K562 (cell line): ENCODE results near the gene COMP. TPM values are rescaled to one million over a fixed set of nuclear protein-coding genes. Genes with fewer than 3 reads are reported as not detected.

Experiments used
- ATAC-seq: fragments of 200-7000 bp; cut with Tn5 transposase; 3 replicates; pipeline ENCODE4 v1.9.1; 2020; ENCODE audit warnings: moderate library complexity
- BruUV-seq: library from RNA; stranded (reverse); fragments of 400-500 nt; replicated peaks from 2 replicates; lab custom pipeline; 2021; lab: Mats Ljungman, UMichigan
- CTCF ChIA-PET: fragments of 300-600 bp; formaldehyde crosslinking; extraction: SDS; loops from one replicate; lab custom pipeline; 2021; ENCODE audit warnings: low intra/inter-chr PET ratio; lab: Yijun Ruan, JAX
- POLR2A ChIA-PET: fragments of 300-600, 350-650 bp; sonication (Branson Sonifier 250); formaldehyde crosslinking; extraction: SDS; loops from one replicate; lab custom pipeline; 2021; ENCODE audit warnings: antibody characterized with exemption, inconsistent platforms; lab: Yijun Ruan, JAX
- DNase-seq, 4 experiments: peaks; one replicate each; pipeline versions ENCODE4 v3.0.0 to v3.0.0-alpha.2; 2011 to 2018; ENCODE audit warnings: low spot score in 3 of 4, mixed read lengths in 3 of 4; ENCODE audit errors: extremely low read depth in 1 of 4
- FAIRE-seq: peaks from 2 replicates; lab custom pipeline; 2011; peaks lifted over from hg19 to GRCh38; lab: Jason Lieb, UNC
- H2AFZ ChIP-seq: 2 replicates; pipeline ENCODE4 v1.6.0; 2011; ENCODE audit warnings: low read depth, low read length, control low read depth, inconsistent platforms
- H3K27ac ChIP-seq: fragments of 200-600 bp; 3 replicates; pipeline ENCODE4 v1.8.0; 2011; ENCODE audit warnings: low read depth, mild to moderate bottlenecking, control low read depth, inconsistent platforms, low read length, moderate library complexity, mixed read lengths; ENCODE audit errors: extremely low read depth
- H3K27me3 ChIP-seq, 2 experiments: fragments of 300-600 bp in 1 of 2; 2 replicates in 1 of 2; 3 replicates in 1 of 2; pipeline versions ENCODE4 v1.6.0 to v1.8.0; 2011; ENCODE audit warnings: inconsistent platforms in 2 of 2, low read length in 2 of 2, mild to moderate bottlenecking in 1 of 2, mixed read lengths in 1 of 2, moderate library complexity in 1 of 2; ENCODE audit not compliant: control insufficient read depth in 2 of 2, insufficient read depth in 2 of 2
- H3K36me3 ChIP-seq: fragments of 300-600 bp; 3 replicates; pipeline ENCODE4 v1.8.0; 2011; ENCODE audit warnings: mild to moderate bottlenecking, low read length, inconsistent platforms; ENCODE audit not compliant: control insufficient read depth, insufficient read depth
- H3K4me1 ChIP-seq, 2 experiments: fragments of 200-600 bp in 1 of 2; replicated peaks in 1 of 2; 2 replicates in 1 of 2; 3 replicates in 1 of 2; pipeline versions ENCODE4 v1.5.1 to v1.8.0; 2011; ENCODE audit warnings: inconsistent platforms in 2 of 2, low read length in 2 of 2, mild to moderate bottlenecking in 1 of 2, mixed read lengths in 1 of 2, moderate library complexity in 1 of 2; ENCODE audit not compliant: control insufficient read depth in 2 of 2, insufficient read depth in 2 of 2
- H3K4me2 ChIP-seq: 2 replicates; pipeline ENCODE4 v1.6.1; 2011; ENCODE audit warnings: low read length, control low read depth, inconsistent platforms, mixed read lengths; ENCODE audit not compliant: insufficient read depth
- H3K4me3 ChIP-seq: fragments of 200-600 bp; sonication (generic), shearing (Covaris generic); 2 replicates; pipeline ENCODE4 v1.5.1; 2016; ENCODE audit warnings: control low read depth, inconsistent platforms
- H3K79me2 ChIP-seq: fragments of 200-600 bp; 3 replicates; pipeline ENCODE4 v1.8.0; 2011; ENCODE audit warnings: low read length, inconsistent platforms; ENCODE audit not compliant: control insufficient read depth, insufficient read depth
- H3K9ac ChIP-seq, 2 experiments: 2 replicates each; pipeline versions ENCODE4 v1.6.0 to v1.6.1; 2011; ENCODE audit warnings: low read depth in 2 of 2, low read length in 2 of 2, control low read depth in 1 of 2, inconsistent platforms in 1 of 2, mild to moderate bottlenecking in 1 of 2, mixed read lengths in 1 of 2; ENCODE audit not compliant: insufficient read depth in 1 of 2
- H3K9me1 ChIP-seq: one replicate; pipeline ENCODE4 v1.6.0; 2011; ENCODE audit warnings: inconsistent platforms, mild to moderate bottlenecking, low read length, moderate library complexity; ENCODE audit not compliant: control insufficient read depth, insufficient read depth
- H3K9me3 ChIP-seq: replicated peaks from 2 replicates; pipeline ENCODE4 v1.5.1; 2011; ENCODE audit warnings: low read depth, low read length, inconsistent platforms; ENCODE audit not compliant: control insufficient read depth, insufficient read depth
- H4K20me1 ChIP-seq: replicated peaks from 2 replicates; pipeline ENCODE4 v1.6.1; 2011; ENCODE audit warnings: low read length, inconsistent platforms, mixed read lengths; ENCODE audit not compliant: control insufficient read depth, insufficient read depth
- COPS2 ChIP-seq: fragments of 450-650 bp; conservative IDR thresholded peaks from 2 replicates; pipeline ENCODE4 v1.6.1; 2016; ENCODE audit warnings: mild to moderate bottlenecking, moderate library complexity
- FOSL1 ChIP-seq: fragments of 200-800 bp; sonication (Bioruptor generic); conservative IDR thresholded peaks from 2 replicates; pipeline ENCODE4 v1.6.1; 2016; ENCODE audit warnings: missing genetic modification characterization, missing compliant biosample characterization
- MCM2 ChIP-seq: fragments of 450-650 bp; IDR thresholded peaks from 2 replicates; pipeline ENCODE4 v1.6.1; 2017; ENCODE audit warnings: low read depth, mild to moderate bottlenecking
- MNT ChIP-seq, 2 experiments: fragments of 450-650 bp; conservative IDR thresholded peaks; 2 replicates each; pipeline ENCODE4 v1.6.1; 2017; ENCODE audit warnings: mild to moderate bottlenecking in 2 of 2, moderate library complexity in 2 of 2
- POLR2B ChIP-seq: fragments of 450-650 bp; IDR thresholded peaks from 2 replicates; pipeline ENCODE4 v1.6.1; 2018; ENCODE audit warnings: low read depth; ENCODE audit not compliant: partially characterized antibody
- PTRF ChIP-seq: fragments of 450-650 bp; IDR thresholded peaks from 2 replicates; pipeline ENCODE4 v1.6.1; 2016; ENCODE audit warnings: mild to moderate bottlenecking, missing genetic modification characterization, missing compliant biosample characterization
- ZBTB7A ChIP-seq: IDR thresholded peaks from 2 replicates; pipeline ENCODE4 v1.6.1; 2011; ENCODE audit warnings: low read depth, mild to moderate bottlenecking, low read length, moderate library complexity, borderline replicate concordance; ENCODE audit not compliant: control insufficient read depth
- ZNF277 ChIP-seq: fragments of 250-450 bp; sonication (Bioruptor Pico); IDR thresholded peaks from 2 replicates; pipeline ENCODE4 v1.8.0; 2022; ENCODE audit warnings: inconsistent platforms, mild to moderate bottlenecking, moderate library complexity, borderline replicate concordance
- ZNF512 ChIP-seq: IDR thresholded peaks from 2 replicates; pipeline ENCODE4 v1.6.1; 2016; ENCODE audit warnings: missing genetic modification characterization, missing compliant biosample characterization
- WGBS: fragments of 100-300 bp; shearing (Covaris generic); methylation state at CpG from one replicate; pipeline ENCODE4 v1.1.6; 2016; ENCODE audit warnings: low coverage, mixed read lengths; ENCODE audit not compliant: insufficient coverage; ENCODE audit errors: missing lambda C conversion rate; 5-methylcytosine and 5-hydroxymethylcytosine counted together
- in situ Hi-C: fragments of 300-500 bp; cut with MboI; formaldehyde crosslinking; loops from 4 replicates; pipeline ENCODE4 v1.15.0; 2018; ENCODE audit warnings: inconsistent platforms, mixed read lengths
- intact Hi-C: fragments of 100-400 bp; cut with micrococcal nuclease; formaldehyde crosslinking; loops from 2 replicates; pipeline ENCODE4 v1.14.2; 2022
- polyA plus RNA-seq, 8 experiments: library from polyadenylated mRNA; depleted of rRNA in 4 of 8; stranded (reverse) in 5 of 8; unstranded in 3 of 8; fragments of >200 nt; fragmentation: Nextera tagmentation in 2 of 8; fragmentation: Illumina TruSeq in 1 of 8; extraction: Ambion mirVana in 2 of 8; extraction: Trizol in 1 of 8; gene quantifications; 2 replicates each; pipeline versions ENCODE4 v1.2.1 to v1.2.3, GENCODE V29; 2011 to 2014; ENCODE audit warnings: inconsistent platforms in 1 of 8, missing spikeins in 1 of 8
- total RNA-seq, 7 experiments: library from RNA; depleted of rRNA in 6 of 7; stranded (reverse); fragments of >200 nt in 6 of 7; fragmentation: Illumina TruSeq in 2 of 7; extraction: Trizol in 2 of 7; gene quantifications; 2 replicates each; pipeline versions ENCODE4 v1.2.1 to v1.2.3, GENCODE V29; 2011 to 2021; ENCODE audit warnings: low replicate concordance in 1 of 7
- TF ChIP-seq, protein P1 (sequence below): sonication (generic); formaldehyde crosslinking; IDR thresholded peaks from 2 replicates; pipeline ENCODE4 v1.8.1; 2023; ENCODE audit warnings: mild to moderate bottlenecking, missing genetic modification reagents
- TF ChIP-seq, protein P2 (sequence below): sonication (generic); formaldehyde crosslinking; IDR thresholded peaks from 2 replicates; pipeline ENCODE4 v1.8.0; 2022; ENCODE audit warnings: mild to moderate bottlenecking, low read depth, missing genetic modification reagents
- TF ChIP-seq, protein P3 (sequence below): fragments of 450-650 bp; formaldehyde crosslinking; IDR thresholded peaks from 2 replicates; pipeline ENCODE4 v1.4.0; 2020; ENCODE audit warnings: mild to moderate bottlenecking, moderate library complexity

Gene COMP
- total and polyA plus RNA-seq, 9 of the 15 experiments (the other 6 are each of a cell fraction or from before 2014, with no cell fraction given) = 0.07 TPM; not detected in 8

- peaks cover 11% of the 10 kb centered on the region; the same call in 1 of the 2 replicates for H4K20me1 ChIP-seq
- no peaks in the 10 kb centered on the region for H3K9me3 ChIP-seq
- ChIA-PET CTCF (no interaction called here), POLR2A (interaction anchor here (0.6 to 1.3 kb wide), 7 partner anchors 8 to 249 kb away, joined by 3 to 5 read pairs (median 3); no protein-coding TSS in a partner anchor)
- in situ Hi-C loops (no loop called here), intact Hi-C loops (no loop called here)
- peak overlapping the region in 1 of 2 experiments; percentile 72; a peak in 2 of 4 replicates for H3K9ac ChIP-seq
- H3K4me2 ChIP-seq = no peak overlapping the region
- no TSS peak for BruUV-seq
- no peaks in the 10 kb centered on the region for H3K27me3 ChIP-seq
- H3K27ac ChIP-seq = no peak overlapping the region
- no peak for FAIRE-seq
- DNase-seq = no peak
- WGBS = 70% methylated on average over 19 of the region's 19 CpGs
- H2AFZ ChIP-seq = no peak overlapping the region
- H3K4me3 ChIP-seq = no peak overlapping the region
- H3K79me2 ChIP-seq = no peaks in the 10 kb centered on the region
- no peaks in the 10 kb centered on the region for H3K9me1 ChIP-seq
- no peaks in the 10 kb centered on the region for H3K36me3 ChIP-seq
- peaks cover 4 to 34% of the 10 kb centered on the region in 2 experiments; a peak in 3 of 5 replicates for H3K4me1 ChIP-seq
- no peak for ATAC-seq
- TF ChIP-seq, protein P1, sequence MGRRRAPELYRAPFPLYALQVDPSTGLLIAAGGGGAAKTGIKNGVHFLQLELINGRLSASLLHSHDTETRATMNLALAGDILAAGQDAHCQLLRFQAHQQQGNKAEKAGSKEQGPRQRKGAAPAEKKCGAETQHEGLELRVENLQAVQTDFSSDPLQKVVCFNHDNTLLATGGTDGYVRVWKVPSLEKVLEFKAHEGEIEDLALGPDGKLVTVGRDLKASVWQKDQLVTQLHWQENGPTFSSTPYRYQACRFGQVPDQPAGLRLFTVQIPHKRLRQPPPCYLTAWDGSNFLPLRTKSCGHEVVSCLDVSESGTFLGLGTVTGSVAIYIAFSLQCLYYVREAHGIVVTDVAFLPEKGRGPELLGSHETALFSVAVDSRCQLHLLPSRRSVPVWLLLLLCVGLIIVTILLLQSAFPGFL (CRISPR knock-in tag) = no peak
- no peak for TF ChIP-seq ZNF512 (tag)
- TF ChIP-seq, protein P2, sequence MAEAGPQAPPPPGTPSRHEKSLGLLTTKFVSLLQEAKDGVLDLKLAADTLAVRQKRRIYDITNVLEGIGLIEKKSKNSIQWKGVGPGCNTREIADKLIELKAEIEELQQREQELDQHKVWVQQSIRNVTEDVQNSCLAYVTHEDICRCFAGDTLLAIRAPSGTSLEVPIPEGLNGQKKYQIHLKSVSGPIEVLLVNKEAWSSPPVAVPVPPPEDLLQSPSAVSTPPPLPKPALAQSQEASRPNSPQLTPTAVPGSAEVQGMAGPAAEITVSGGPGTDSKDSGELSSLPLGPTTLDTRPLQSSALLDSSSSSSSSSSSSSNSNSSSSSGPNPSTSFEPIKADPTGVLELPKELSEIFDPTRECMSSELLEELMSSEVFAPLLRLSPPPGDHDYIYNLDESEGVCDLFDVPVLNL (CRISPR knock-in tag) = no peak
- TF ChIP-seq ZBTB7A = no peak
- TF ChIP-seq ZNF277 (CRISPR knock-in tag) = no peak
- no peak for TF ChIP-seq COPS2
- no peak for TF ChIP-seq PTRF (tag)
- TF ChIP-seq FOSL1 (tag) = no peak
- TF ChIP-seq POLR2B = no peak
- TF ChIP-seq, protein P3, sequence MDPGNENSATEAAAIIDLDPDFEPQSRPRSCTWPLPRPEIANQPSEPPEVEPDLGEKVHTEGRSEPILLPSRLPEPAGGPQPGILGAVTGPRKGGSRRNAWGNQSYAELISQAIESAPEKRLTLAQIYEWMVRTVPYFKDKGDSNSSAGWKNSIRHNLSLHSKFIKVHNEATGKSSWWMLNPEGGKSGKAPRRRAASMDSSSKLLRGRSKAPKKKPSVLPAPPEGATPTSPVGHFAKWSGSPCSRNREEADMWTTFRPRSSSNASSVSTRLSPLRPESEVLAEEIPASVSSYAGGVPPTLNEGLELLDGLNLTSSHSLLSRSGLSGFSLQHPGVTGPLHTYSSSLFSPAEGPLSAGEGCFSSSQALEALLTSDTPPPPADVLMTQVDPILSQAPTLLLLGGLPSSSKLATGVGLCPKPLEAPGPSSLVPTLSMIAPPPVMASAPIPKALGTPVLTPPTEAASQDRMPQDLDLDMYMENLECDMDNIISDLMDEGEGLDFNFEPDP (CRISPR knock-in tag) = no peak
- TF ChIP-seq MNT (conservative IDR thresholded peaks at IDR 0.05) = no peak
- TF ChIP-seq MCM2 = no peak
Measured at GRCh38 chr19:18750295-18750970, 40.7 kb downstream of the COMP start.
